HepG2 (cell line): ENCODE data around the gene PLIN3. TPM values are rescaled to one million over a fixed set of nuclear protein-coding genes. Genes with fewer than 3 reads are reported as not detected.

Source experiments
- EED ChIP-seq: sonication (generic); formaldehyde crosslinking; IDR thresholded peaks from 2 replicates; pipeline ENCODE4 v1.5.0; 2020; ENCODE audit warnings: mild to moderate bottlenecking, missing genetic modification reagents
- KAT7 ChIP-seq: IDR thresholded peaks from 2 replicates; pipeline ENCODE4 v1.6.1; 2018; ENCODE audit warnings: borderline replicate concordance, missing compliant biosample characterization
- NR3C1 ChIP-seq: sonication (generic); formaldehyde crosslinking; IDR thresholded peaks from 2 replicates; pipeline ENCODE4 v1.4.0; 2020; ENCODE audit warnings: missing genetic modification reagents
- PHF20 ChIP-seq: sonication (generic); formaldehyde crosslinking; IDR thresholded peaks from 2 replicates; pipeline ENCODE4 v1.5.0; 2020; ENCODE audit warnings: mild to moderate bottlenecking, missing genetic modification reagents
- SAFB2 ChIP-seq: sonication (generic); formaldehyde crosslinking; IDR thresholded peaks from 2 replicates; pipeline ENCODE4 v1.5.1; 2020; ENCODE audit warnings: missing genetic modification reagents, low read depth, mild to moderate bottlenecking, borderline replicate concordance
- SMYD3 ChIP-seq: sonication (generic); formaldehyde crosslinking; IDR thresholded peaks from 2 replicates; pipeline ENCODE4 v1.8.1; 2023; ENCODE audit warnings: mild to moderate bottlenecking, missing genetic modification reagents
- SOX6 ChIP-seq, 2 experiments: fragments of 450-650 bp in 1 of 2; sonication (generic) in 1 of 2; formaldehyde crosslinking in 1 of 2; IDR thresholded peaks; 2 replicates each; pipeline versions ENCODE4 v1.4.0 to v1.6.1; 2017 to 2020; ENCODE audit warnings: antibody characterized with exemption in 1 of 2, mild to moderate bottlenecking in 1 of 2, missing genetic modification reagents in 1 of 2
- TP53 ChIP-seq: sonication (generic); formaldehyde crosslinking; conservative IDR thresholded peaks from 2 replicates; pipeline ENCODE4 v1.4.0; 2020; ENCODE audit warnings: missing genetic modification reagents
- ZBTB38 ChIP-seq: sonication (generic); formaldehyde crosslinking; IDR thresholded peaks from 2 replicates; pipeline ENCODE4 v1.5.1; 2020; ENCODE audit warnings: mild to moderate bottlenecking, missing genetic modification reagents
- ZNF292 ChIP-seq: sonication (generic); formaldehyde crosslinking; IDR thresholded peaks from 2 replicates; pipeline ENCODE4 v1.8.1; 2022; ENCODE audit warnings: mild to moderate bottlenecking, low read depth, missing genetic modification reagents, borderline replicate concordance
- ZNF350 ChIP-seq: sonication (generic); formaldehyde crosslinking; IDR thresholded peaks from 2 replicates; pipeline ENCODE4 v1.4.0; 2020; ENCODE audit warnings: mild to moderate bottlenecking, low read depth, missing genetic modification reagents, borderline replicate concordance
- ZNF777 ChIP-seq: sonication (generic); formaldehyde crosslinking; IDR thresholded peaks from 2 replicates; pipeline ENCODE4 v1.4.0; 2020; ENCODE audit warnings: missing genetic modification reagents
- polyA plus RNA-seq, 8 experiments: library from polyadenylated mRNA; depleted of rRNA in 3 of 8; stranded (reverse) in 7 of 8; unstranded in 1 of 8; fragments of >200 nt; fragmentation: Illumina TruSeq in 4 of 8; extraction: Trizol in 4 of 8; gene quantifications; 2 replicates each; pipeline versions ENCODE4 v1.2.1 to v1.2.3, GENCODE V29; 2011 to 2016; ENCODE audit warnings: low read depth in 4 of 8, missing spikeins in 1 of 8, mixed read lengths in 1 of 8; ENCODE audit not compliant: insufficient read depth in 1 of 8
- total RNA-seq, 5 experiments: library from RNA; depleted of rRNA; stranded (reverse); fragments of >200 nt; fragmentation: Illumina TruSeq; extraction: Trizol; gene quantifications; 2 replicates each; pipeline ENCODE4 v1.2.3, GENCODE V29; 2016; ENCODE audit warnings: low read depth in 1 of 5
- TF ChIP-seq, protein P1 (sequence below): fragments of 450-650 bp; IDR thresholded peaks from 2 replicates; pipeline ENCODE4 v1.6.1; 2017; ENCODE audit warnings: mild to moderate bottlenecking
- TF ChIP-seq, protein P2 (sequence below): sonication (generic); formaldehyde crosslinking; IDR thresholded peaks from 2 replicates; pipeline ENCODE4; 2020; ENCODE audit warnings: missing genetic modification reagents, mild to moderate bottlenecking, borderline replicate concordance
- TF ChIP-seq, protein P3 (sequence below): sonication (generic); formaldehyde crosslinking; IDR thresholded peaks from 2 replicates; pipeline ENCODE4 v1.8.0; 2022; ENCODE audit warnings: missing genetic modification reagents, mild to moderate bottlenecking, inconsistent platforms, borderline replicate concordance
- TF ChIP-seq, protein P4 (sequence below): sonication (generic); formaldehyde crosslinking; IDR thresholded peaks from 2 replicates; pipeline ENCODE4 v1.4.0; 2020; ENCODE audit warnings: mild to moderate bottlenecking, missing genetic modification reagents
- TF ChIP-seq, protein P5 (sequence below): sonication (generic); formaldehyde crosslinking; IDR thresholded peaks from 2 replicates; pipeline ENCODE4 v1.4.0; 2020; ENCODE audit warnings: missing genetic modification reagents

PLIN3 gene
- total and polyA plus RNA-seq, 2 of the 13 experiments (the other 11 are each of a cell fraction or from before 2014, with no cell fraction given), result 49.3 to 57.9 TPM

DNA sequence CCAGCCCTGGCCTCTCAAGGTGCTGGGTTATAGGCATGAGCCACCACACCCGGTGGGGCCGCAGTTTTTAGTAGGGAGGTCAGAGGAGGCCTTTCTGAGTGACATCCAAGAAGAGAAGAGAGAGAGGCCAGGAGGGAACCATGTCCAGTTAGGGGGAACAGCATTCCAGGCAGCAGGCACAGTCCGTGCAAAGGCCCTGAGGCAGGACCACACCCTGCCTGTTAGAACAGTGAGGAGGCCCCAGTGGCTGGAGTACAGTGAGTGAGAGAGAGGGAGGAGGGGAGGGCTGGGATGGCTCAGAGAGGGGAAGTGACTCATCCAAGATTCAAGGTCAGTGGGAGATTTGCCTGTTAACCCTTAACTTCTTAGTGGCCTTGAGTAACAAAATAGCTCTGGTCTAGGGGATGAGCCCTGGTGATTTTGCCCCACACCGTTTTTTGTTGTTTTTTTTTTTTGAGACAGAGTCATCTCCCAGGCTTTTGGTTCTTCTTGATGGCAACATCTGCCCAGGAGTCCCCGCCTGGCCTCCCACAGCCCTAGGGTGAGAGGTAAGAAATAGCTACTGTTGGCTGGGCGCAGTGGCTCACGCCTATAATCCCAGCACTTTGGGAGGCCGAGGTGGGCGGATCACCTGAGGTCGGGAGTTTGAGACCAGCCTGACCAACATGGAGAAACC lies 2.7 kb upstream of the PLIN3 start (continued):
- no peak for TF ChIP-seq TP53 (CRISPR knock-in tag)
- TF ChIP-seq, protein P1, sequence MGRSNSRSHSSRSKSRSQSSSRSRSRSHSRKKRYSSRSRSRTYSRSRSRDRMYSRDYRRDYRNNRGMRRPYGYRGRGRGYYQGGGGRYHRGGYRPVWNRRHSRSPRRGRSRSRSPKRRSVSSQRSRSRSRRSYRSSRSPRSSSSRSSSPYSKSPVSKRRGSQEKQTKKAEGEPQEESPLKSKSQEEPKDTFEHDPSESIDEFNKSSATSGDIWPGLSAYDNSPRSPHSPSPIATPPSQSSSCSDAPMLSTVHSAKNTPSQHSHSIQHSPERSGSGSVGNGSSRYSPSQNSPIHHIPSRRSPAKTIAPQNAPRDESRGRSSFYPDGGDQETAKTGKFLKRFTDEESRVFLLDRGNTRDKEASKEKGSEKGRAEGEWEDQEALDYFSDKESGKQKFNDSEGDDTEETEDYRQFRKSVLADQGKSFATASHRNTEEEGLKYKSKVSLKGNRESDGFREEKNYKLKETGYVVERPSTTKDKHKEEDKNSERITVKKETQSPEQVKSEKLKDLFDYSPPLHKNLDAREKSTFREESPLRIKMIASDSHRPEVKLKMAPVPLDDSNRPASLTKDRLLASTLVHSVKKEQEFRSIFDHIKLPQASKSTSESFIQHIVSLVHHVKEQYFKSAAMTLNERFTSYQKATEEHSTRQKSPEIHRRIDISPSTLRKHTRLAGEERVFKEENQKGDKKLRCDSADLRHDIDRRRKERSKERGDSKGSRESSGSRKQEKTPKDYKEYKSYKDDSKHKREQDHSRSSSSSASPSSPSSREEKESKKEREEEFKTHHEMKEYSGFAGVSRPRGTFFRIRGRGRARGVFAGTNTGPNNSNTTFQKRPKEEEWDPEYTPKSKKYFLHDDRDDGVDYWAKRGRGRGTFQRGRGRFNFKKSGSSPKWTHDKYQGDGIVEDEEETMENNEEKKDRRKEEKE, result no peak
- TF ChIP-seq ZNF777 (CRISPR knock-in tag), result no peak
- peak; percentile 86 for TF ChIP-seq ZNF350
- no peak; the same call in 1 of the 2 replicates for TF ChIP-seq ZBTB38 (CRISPR knock-in tag)
- no peak; the same call in 1 of the 2 replicates for TF ChIP-seq KAT7 (CRISPR knock-in tag)
- TF ChIP-seq EED (CRISPR knock-in tag), result no peak
- TF ChIP-seq PHF20 (CRISPR knock-in tag), result peak; percentile 57
- TF ChIP-seq, protein P2, sequence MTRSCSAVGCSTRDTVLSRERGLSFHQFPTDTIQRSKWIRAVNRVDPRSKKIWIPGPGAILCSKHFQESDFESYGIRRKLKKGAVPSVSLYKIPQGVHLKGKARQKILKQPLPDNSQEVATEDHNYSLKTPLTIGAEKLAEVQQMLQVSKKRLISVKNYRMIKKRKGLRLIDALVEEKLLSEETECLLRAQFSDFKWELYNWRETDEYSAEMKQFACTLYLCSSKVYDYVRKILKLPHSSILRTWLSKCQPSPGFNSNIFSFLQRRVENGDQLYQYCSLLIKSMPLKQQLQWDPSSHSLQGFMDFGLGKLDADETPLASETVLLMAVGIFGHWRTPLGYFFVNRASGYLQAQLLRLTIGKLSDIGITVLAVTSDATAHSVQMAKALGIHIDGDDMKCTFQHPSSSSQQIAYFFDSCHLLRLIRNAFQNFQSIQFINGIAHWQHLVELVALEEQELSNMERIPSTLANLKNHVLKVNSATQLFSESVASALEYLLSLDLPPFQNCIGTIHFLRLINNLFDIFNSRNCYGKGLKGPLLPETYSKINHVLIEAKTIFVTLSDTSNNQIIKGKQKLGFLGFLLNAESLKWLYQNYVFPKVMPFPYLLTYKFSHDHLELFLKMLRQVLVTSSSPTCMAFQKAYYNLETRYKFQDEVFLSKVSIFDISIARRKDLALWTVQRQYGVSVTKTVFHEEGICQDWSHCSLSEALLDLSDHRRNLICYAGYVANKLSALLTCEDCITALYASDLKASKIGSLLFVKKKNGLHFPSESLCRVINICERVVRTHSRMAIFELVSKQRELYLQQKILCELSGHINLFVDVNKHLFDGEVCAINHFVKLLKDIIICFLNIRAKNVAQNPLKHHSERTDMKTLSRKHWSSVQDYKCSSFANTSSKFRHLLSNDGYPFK (CRISPR knock-in tag), result no peak; the same call in 1 of the 2 replicates
- TF ChIP-seq, protein P3, sequence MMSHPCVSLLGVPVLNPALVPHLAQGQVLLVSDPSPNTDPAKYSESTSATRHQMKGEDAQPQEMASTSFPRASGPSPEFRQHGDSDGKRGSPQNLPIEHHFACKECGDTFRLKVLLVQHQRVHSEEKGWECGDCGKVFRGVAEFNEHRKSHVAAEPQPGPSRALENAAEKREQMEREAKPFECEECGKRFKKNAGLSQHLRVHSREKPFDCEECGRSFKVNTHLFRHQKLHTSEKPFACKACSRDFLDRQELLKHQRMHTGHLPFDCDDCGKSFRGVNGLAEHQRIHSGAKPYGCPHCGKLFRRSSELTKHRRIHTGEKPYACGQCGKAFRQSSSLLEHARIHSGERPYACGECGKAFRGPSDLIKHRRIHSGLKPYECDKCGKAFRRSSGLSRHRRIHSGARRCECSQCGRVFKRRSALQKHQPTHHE (CRISPR knock-in tag), result no peak
- TF ChIP-seq, protein P4, sequence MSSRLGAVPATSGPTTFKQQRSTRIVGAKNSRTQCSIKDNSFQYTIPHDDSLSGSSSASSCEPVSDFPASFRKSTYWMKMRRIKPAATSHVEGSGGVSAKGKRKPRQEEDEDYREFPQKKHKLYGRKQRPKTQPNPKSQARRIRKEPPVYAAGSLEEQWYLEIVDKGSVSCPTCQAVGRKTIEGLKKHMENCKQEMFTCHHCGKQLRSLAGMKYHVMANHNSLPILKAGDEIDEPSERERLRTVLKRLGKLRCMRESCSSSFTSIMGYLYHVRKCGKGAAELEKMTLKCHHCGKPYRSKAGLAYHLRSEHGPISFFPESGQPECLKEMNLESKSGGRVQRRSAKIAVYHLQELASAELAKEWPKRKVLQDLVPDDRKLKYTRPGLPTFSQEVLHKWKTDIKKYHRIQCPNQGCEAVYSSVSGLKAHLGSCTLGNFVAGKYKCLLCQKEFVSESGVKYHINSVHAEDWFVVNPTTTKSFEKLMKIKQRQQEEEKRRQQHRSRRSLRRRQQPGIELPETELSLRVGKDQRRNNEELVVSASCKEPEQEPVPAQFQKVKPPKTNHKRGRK, result no peak
- TF ChIP-seq NR3C1 (CRISPR knock-in tag), result no peak
- TF ChIP-seq SOX6 (IDR thresholded peaks at IDR 0.05), result no peak
- peak; percentile 82 for TF ChIP-seq SOX6 (CRISPR knock-in tag; IDR thresholded peaks at IDR 0.05)
- TF ChIP-seq SMYD3 (CRISPR knock-in tag), result no peak
- no peak; the same call in 1 of the 2 replicates for TF ChIP-seq SAFB2 (CRISPR knock-in tag)
- TF ChIP-seq ZNF292, result peak; percentile 91
- TF ChIP-seq, protein P5, sequence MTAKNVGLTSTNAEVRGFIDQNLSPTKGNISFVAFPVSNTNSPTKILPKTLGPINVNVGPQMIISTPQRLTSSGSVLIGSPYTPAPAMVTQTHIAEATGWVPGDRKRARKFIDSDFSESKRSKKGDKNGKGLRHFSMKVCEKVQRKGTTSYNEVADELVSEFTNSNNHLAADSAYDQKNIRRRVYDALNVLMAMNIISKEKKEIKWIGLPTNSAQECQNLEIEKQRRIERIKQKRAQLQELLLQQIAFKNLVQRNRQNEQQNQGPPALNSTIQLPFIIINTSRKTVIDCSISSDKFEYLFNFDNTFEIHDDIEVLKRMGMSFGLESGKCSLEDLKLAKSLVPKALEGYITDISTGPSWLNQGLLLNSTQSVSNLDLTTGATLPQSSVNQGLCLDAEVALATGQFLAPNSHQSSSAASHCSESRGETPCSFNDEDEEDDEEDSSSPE (CRISPR knock-in tag), result no peak
